ENCODE measurements around the gene DMRTC2. TPM values are rescaled to one million over a fixed set of nuclear protein-coding genes. Genes with fewer than 3 reads are reported as not detected.

Gene DMRTC2
- total RNA-seq = not detected in 2 replicates

DNA sequence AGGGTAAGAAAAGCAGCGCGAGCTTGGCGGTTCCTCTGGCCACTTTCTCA is at the start of gene DMRTC2:
Gene DMRTC2, plus strand, starts transcription at position 42 of the 50 bp plus-strand sequence. CDS start 2,387 bp downstream, outside the sequence.

DNA sequence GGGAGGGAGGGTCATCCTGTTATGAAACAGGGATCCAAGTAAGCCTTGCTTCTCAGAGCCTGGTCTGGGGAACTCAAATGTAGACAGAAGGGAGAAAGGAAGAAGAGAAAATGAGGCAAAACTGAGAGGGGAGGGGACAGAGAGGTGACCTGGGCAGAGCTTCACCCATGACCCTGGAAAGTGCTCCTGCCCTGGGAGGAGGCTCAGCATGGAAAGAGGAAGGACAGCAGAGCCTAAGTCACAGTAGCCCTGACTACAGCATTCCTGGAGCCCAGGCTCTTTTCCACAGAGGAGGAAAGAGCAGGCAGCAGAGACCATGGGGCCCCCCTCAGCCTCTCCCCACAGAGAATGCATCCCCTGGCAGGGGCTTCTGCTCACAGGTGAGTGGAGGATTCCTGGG is 48.5 kb upstream of the DMRTC2 start, which contains the start of gene CEACAM3:
Gene CEACAM3, plus strand, starts transcription at position 226 of the 400 bp plus-strand sequence. Its CDS starts 91 bp downstream, at position 317.

DNA sequence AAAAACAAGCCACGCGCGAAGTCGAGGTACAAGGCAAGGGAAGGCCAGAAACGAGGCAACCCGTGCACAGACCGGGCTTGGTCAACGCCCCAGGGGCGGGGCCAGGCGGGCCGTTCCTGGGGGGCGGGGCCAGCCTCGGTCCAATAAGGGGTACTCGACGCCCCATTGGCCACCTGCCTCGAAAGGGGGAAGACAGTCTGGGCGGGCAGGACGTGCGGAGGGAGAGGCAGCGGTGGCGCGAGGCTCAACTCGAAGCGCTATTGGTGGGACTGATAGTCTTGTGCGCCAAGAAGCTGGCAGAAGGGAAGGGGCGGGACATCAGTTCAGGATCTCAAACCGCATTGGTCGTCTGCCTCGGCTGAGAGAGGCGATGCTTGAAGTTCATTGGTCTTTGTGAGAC is 241 bp upstream of the DMRTC2 start, which contains the start of gene LYPD4:
Gene LYPD4, minus strand, starts transcription at position 83 of the 400 bp plus-strand sequence. CDS start 5,398 bp downstream, outside the sequence.

DNA sequence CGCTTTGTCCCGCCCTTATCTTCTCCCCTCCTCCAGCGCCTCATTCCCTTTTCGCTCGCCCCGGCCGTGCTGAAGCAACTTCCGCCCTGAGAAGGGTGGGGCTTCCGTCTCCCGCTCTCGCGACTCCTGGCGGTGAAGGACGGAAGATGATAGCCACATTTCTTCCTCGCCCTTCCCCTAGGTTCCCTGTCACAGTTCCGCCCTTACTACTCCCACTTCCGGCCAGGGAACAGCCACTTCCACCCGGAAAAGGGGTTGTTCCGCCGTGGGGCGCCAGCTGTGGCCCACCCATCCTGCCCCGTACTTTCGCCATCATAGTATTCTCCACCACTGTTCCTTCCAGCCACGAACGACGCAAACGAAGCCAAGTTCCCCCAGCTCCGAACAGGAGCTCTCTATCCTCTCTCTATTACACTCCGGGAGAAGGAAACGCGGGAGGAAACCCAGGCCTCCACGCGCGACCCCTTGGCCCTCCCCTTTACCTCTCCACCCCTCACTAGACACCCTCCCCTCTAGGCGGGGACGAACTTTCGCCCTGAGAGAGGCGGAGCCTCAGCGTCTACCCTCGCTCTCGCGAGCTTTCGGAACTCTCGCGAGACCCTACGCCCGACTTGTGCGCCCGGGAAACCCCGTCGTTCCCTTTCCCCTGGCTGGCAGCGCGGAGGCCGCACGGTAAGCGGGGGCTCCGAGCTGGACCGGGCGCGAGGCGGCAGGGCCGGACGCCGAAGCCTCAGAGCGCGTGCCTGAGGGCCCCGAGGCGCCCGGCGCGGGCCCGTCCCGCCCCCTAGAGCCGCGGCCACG is 15.0 kb downstream of the DMRTC2 start, which contains the start of gene RPS19:
Gene RPS19, plus strand, starts transcription at position 638 of the 801 bp plus-strand sequence. CDS start 520 bp downstream, outside the sequence.

DNA sequence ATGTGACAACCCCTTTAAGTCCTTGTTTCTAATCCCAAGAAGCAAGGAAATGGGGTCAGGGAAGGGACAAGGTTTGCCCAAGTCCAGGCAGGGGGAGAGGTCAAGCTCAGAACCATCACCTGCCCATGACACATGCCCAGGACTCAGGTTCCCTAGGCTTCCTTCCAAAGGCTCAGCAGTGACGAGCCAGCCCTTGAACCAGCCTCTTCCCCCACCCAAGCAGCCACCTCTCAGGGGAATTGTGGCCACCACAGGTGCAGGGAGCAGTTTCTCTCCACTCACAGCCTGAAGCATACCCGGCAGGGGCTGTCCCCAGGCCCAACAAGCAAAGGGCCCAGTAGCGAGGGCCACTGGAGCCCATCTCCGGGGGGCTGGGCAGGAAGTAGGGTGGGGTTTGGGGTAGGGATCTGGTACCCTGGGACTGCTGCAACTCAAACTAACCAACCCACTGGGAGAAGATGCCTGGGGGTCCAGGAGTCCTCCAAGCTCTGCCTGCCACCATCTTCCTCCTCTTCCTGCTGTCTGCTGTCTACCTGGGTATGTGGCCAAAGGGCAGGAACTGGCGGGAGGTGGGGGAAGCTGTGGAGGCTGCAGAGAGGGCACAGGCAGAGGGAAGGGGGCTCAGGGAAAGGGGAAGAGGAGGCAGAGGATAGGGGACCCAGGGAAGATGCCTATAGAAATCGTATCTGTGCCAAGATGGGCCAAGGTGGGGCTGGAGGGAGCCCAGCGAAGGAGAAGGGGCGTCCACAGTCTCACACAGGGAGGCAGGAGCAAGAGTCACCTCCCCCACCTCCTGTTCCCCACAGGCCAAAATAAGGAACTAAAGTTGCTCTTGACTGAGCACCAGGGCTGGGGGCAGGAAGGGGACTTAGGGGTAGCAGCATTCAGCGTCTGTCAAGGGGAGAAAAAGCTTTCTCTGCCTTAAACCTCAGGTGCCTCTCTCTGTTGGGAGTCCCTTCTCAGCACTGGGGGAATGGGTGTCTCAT is 32.3 kb downstream of the DMRTC2 start, which contains the start of gene CD79A:
Gene CD79A, plus strand, starts transcription at position 433 of the 986 bp plus-strand sequence. Its CDS starts 26 bp downstream, at position 459.

DNA sequence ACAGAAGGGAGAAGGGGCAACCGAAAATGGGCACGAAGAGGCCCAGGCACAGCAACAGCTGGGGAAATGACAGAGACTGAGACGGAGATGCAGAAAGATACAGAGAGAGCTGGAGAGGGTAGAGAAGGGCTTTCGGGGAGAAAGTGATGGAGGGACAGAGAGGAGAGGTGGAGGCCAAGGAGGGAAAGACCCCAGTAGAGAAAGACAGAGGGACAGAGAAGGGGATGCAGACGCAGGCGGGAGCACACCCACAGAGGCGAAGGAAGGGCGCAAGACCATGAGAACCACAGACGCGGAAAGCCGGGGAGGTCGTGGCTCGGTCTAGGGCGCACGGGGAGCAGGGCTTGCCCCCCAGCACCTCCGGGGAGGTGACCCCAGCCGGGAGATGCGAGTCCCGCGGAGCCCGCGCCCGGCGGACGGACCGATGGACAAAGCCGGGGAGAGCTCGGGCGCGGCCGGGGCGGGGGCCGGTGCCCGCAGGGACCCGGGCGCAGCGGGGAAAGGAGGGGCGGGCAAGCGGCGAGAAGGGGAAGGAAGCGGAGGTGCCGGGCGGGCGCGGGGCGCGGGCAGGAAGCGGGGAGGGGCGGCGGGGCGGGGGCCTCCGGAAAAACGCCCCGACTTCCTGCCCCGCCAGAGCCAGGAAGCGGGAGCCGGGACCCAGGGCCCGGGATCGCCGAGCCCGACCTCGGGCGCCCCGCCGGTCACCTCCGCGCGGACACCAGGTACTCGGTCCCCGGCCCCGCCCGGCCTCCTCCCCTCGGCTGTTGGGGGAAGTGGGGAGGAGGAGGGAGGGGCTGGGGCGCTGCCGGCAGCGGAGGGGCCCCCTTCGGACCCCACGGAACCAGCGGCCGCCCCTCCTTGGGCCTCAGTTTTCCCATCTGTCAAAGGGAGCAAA is 38.0 kb downstream of the DMRTC2 start, which contains the start of gene ARHGEF1:
Gene ARHGEF1, plus strand, starts transcription at position 617 of the 895 bp plus-strand sequence. CDS start 4,899 bp downstream, outside the sequence.

Other genes starting within 250 kb of the DMRTC2 start
- not detected in 2 replicates for gene CEACAM4, start 218.0 kb upstream of the DMRTC2 start, total RNA-seq
- gene CEACAM7, start 156.8 kb upstream of the DMRTC2 start, total RNA-seq = not detected in 2 replicates
- gene CEACAM5, start 136.4 kb upstream of the DMRTC2 start, total RNA-seq = not detected in 2 replicates
- not detected in 2 replicates for gene CEACAM6, start 89.5 kb upstream of the DMRTC2 start, total RNA-seq
- gene CEACAM3, start 48.5 kb upstream of the DMRTC2 start, total RNA-seq = not detected in 2 replicates
- not detected in 2 replicates for gene LYPD4, start 359 bp upstream of the DMRTC2 start, total RNA-seq
- 936 and 1,351 TPM in 2 replicates for gene RPS19, start 15.2 kb downstream of the DMRTC2 start, total RNA-seq
- under 0.01 and 0.09 TPM in 2 replicates for gene CD79A, start 32.2 kb downstream of the DMRTC2 start, total RNA-seq
- gene ARHGEF1, start 38.1 kb downstream of the DMRTC2 start, total RNA-seq = 22.3 and 50.6 TPM in 2 replicates
- 0.09 TPM in 1 of 2 replicates, not detected in the other for gene ERFL, start 83.4 kb downstream of the DMRTC2 start, total RNA-seq
- gene RABAC1, start 114.3 kb downstream of the DMRTC2 start, total RNA-seq = 104 and 197 TPM in 2 replicates
- under 0.01 and 0.14 TPM in 2 replicates for gene ATP1A3, start 149.2 kb downstream of the DMRTC2 start, total RNA-seq
- under 0.01 and 0.09 TPM in 2 replicates for gene GRIK5, start 225.2 kb downstream of the DMRTC2 start, total RNA-seq
- 9.5 and 14.3 TPM in 2 replicates for gene ZNF574, start 231.1 kb downstream of the DMRTC2 start, total RNA-seq